ENCODE data around the gene HSCB. TPM values are rescaled to one million over a fixed set of nuclear protein-coding genes. Genes with fewer than 3 reads are reported as not detected.
"Not testable (repeated sequence)": the region's sequence is repeated elsewhere in the genome, so short reads cannot be mapped to it uniquely, and the experiment has no call there.

Gene HSCB
- total RNA-seq, 1 donor from 2014 or later: 8.5 TPM

GRCh38 chr22:28738876-28739275, 3.0 kb upstream of the HSCB start:
- not testable (repeated sequence) for DNase-seq

GRCh38 chr22:28741200-28741784, 547 bp upstream of the HSCB start:
- DNase-seq: no peak

GRCh38 chr22:28742562-28742962, 723 bp downstream of the HSCB start:
- no peak for DNase-seq

- DNase-seq: no peak
These were observed 2.0 kb downstream of the HSCB start for GRCh38 chr22:28743852-28744251.

- DNase-seq: no peak
These were observed 8.6 kb downstream of the HSCB start for GRCh38 chr22:28750471-28750881.

- DNase-seq: not testable (repeated sequence)
These were observed 12.7 kb downstream of the HSCB start for GRCh38 chr22:28754512-28754911.

- DNase-seq: no peak
These were observed 18.2 kb downstream of the HSCB start for GRCh38 chr22:28759861-28760560.

GRCh38 chr22:28761449-28761755, 19.6 kb downstream of the HSCB start:
- DNase-seq: no peak

GRCh38 chr22:28762000-28762399, 20.2 kb downstream of the HSCB start:
- not testable (repeated sequence) for DNase-seq

- no peak for DNase-seq
These were observed 24.8 kb downstream of the HSCB start for GRCh38 chr22:28766628-28767027.

GRCh38 chr22:28768701-28769393, 27.0 kb downstream of the HSCB start:
- no peak for DNase-seq

- DNase-seq: no peak
These were observed 27.7 kb downstream of the HSCB start for GRCh38 chr22:28769394-28770085.

GRCh38 chr22:28771195-28771791, 29.5 kb downstream of the HSCB start:
- DNase-seq: no peak

GRCh38 chr22:28772633-28773460, 31.0 kb downstream of the HSCB start, which contains the start of gene CCDC117:
CCDC117 (plus strand) TSS chr22:28772695; CDS start chr22:28772850, 155 bp downstream.
- DNase-seq: peak; percentile 97

- no peak for DNase-seq
These were observed 31.6 kb downstream of the HSCB start for GRCh38 chr22:28773461-28773867.

- no peak for DNase-seq
These were observed 32.5 kb downstream of the HSCB start for GRCh38 chr22:28774378-28774777.

GRCh38 chr22:28779833-28780232, 38.0 kb downstream of the HSCB start:
- DNase-seq: no peak

- DNase-seq: no peak
These were observed 38.5 kb downstream of the HSCB start for GRCh38 chr22:28780296-28780695.

GRCh38 chr22:28783786-28784671, 42.2 kb downstream of the HSCB start:
- DNase-seq: no peak

- DNase-seq: no peak
These were observed 46.8 kb downstream of the HSCB start for GRCh38 chr22:28788601-28789000.

- no peak for DNase-seq
These were observed 49.3 kb downstream of the HSCB start for GRCh38 chr22:28791124-28791523.
